HG03442 (cell line): ENCODE results near the gene ADAP1.
"Not testable (repeated sequence)": the region's sequence is repeated elsewhere in the genome, so short reads cannot be mapped to it uniquely, and the experiment has no call there.

Source experiments
- ATAC-seq: cut with Tn5 transposase; IDR thresholded peaks from one replicate; pipeline ENCODE4 v1.9.1; 2021; ENCODE audit warnings: mild to moderate bottlenecking, moderate library complexity; ENCODE audit not compliant: unreplicated experiment

ADAP1 gene

DNA sequence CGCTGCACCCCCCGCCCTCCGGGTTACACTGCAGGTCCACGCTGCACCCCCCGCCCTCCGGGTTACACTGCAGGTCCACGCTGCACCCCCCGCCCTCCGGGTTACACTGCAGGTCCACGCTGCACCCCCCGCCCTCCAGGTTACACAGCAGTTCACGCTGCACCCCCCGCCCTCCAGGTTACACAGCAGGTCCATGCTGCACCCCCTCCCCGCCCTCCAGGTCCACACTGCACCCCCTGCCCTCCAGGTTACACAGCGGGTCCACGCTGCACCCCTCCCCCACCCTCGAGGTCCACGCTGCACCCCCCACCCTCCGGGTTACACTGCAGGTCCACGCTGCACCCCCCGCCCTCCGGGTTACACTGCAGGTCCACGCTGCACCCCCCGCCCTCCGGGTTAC is 30.4 kb downstream of the ADAP1 start:
- not testable (repeated sequence) for ATAC-seq

DNA sequence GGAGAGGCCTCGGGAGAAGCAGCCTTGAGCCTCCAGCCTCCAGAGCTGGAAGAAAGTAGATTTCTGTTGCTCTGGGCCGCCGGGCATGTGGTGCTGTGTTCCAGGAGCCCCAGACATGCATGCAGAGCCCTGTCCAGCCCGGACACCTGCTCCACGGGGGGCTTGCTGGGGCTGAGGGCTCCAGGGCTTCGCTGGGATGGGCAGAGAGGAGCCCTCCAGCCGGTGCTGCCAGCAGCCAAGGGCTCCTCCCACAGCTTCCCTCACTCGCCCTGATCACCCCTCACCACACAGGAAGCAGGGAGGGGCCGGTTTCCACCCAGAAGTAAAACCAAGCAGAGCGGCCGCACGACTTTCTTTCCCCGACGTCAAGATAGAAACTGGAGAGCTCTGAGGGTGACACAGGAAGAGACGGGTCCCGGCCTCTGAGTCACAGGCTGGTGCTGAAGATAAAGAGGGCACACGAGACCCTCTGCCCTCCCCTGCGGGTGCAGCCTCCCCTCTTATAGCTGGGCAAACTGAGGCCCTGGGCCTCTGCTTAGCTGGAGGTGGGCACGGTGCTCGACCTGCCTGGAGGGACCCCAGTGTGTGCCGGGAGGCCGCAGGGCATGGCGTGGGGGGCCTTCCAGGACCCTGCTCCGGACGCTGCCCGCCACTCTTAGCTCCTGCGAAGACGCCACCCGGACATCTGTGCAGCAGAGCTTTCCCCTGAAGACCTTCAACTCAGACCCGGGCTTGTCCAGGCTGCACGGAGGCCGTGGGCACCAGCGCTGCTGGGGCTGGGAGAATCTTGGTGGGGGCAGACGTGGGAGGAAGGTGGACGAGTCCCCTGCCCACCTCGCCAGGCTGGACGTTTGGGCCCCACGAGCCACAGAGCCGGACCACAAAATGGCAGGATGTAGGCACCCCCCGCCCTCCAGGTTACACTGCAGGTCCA is 31.1 kb downstream of the ADAP1 start:
- peak; percentile 72 for ATAC-seq

DNA sequence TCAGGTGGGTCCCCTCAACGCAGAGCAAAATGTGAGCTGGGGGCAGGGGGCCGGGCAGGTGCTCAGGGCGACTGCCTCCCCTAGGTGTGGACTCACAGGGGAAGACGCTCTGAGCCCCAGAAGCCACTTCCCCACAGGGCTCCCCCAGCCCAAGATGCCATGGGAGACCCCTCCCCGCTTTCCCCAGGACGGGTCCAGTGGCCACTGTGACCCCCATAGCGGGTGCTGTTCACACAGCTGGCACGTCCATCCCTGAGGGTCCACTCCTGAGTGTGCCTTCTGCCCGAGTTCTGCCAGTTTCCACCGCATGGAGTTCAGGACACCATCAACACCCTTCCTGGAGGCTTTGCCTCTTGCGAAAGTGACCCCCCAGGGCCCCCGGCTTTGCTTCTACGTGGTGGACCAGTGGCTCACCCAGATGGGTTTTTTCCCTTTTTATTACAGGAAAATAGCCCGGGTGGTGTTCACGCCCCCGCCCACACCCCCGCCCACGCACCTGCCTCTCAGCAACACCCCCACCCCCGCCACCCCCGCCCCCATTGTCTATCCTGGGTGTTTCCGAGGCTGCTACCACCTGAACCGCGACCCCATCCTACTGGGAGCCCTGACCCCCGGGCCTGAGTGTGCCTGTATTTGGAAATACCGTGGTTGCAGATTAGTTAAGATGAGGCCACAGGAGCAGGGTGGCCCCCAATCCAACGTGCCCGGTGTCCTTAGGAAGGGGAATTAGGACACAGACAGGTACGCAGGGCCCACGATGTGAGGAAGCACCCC is 32.0 kb downstream of the ADAP1 start:
- ATAC-seq, result peak; percentile 2

DNA sequence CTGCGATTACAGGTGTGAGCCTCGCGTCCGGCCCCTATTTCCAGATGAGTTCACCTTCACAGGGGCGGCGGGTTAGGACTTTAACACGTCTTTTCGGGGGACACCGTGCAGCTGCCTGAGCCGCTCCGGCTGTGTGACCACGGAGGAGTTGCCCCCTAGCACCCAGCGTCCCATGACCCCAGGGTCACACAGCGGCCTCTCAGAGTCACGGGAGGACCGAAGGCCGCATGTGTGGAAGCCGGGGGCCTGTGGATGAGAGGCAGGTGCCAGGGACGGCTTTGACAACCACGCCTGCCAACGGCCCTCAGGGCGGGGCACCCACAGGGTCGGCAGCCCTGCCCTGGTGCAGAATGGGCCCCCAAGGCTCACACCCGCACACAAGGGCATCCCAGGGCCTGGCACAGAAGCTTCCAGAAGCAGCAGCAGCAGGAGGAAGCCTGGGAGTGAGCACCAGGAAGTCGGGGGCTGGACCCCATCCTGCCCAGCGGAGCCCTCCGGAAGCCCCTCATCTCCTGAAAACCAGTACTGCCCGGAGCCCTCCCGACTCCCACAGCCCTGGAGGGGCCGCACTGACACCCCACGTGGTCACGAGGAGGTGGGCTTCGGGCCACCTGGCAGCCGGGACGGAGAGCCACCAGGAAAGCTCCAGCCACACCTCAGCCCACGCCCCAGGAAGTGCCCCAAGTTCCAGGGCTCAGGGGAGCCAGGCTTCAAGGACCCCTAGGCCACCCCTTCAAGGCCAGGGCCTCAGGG is 32.7 kb downstream of the ADAP1 start:
- ATAC-seq, result no peak

DNA sequence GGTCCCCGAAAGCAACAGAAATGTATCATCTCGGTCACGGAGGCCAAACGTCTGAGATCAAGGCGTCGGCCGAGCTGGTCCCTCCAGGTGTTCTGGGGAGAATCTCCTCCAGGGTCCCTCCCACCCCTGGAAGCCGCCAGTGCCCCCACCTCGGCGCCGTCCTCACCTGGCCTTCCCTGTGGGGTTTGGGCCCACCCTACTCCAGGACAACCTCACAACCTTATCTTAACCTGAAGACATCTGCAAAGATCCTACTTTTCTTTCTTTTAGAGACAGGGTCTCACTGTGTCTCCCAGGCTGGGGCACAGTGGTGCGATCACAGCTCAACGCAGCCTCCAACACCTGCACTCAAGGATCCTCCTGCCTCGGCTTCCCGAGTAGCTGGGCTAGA is 33.4 kb downstream of the ADAP1 start:
- no peak for ATAC-seq

DNA sequence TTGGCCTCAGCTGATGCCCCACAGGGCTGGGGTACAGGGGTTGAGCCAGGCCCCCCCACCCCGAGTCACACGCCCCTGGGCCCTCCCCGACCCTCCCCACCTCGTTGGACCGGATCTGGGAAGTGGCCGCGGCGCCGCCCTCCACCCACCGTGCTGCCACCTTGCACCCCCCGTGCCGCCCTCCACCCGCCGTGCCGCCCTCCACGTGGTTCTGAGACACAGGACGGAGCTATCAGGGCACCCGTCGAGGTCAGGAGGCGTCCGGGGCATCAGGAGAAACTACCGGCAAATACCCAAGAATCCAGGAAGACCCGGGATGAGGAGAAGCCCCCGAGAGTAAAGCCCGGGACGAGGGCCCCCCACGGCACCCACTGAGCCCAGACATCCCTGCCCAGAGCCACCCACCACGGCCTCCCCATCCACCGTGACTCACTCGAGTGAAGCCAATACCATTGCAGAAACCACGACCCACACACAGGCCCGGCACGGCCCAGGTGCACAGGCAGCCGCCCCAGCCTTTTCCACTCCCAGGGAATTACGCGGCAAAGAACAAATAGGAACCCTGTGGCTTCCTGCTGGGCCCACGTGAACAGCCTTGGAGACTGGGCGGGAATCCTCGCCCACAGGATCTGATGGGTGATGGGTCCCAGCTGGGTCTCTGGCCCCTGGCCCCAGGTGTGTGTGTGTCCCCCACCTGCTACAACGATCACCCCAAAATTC is 34.0 kb downstream of the ADAP1 start:
- ATAC-seq, result no peak

DNA sequence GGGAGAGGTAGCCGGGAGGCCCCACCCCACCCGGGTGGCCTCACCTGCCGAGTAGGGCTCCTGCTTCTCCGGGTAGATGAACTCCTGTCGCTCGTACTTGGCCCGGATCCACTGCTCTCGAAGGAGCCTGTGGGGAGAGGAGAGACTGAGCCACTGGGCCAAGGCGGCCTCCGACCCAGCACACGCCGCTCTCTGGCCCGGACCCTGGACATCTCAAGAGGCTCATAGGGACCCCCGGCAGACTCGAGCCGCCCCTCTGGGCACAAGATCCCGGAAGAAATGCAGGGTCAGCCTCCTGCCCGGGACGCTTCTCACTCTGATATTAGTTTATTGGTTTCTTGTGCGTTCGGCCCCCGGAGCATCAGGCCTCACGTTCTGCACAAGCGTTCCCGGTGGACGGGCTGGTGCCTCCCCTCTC is 34.5 kb downstream of the ADAP1 start:
- no peak for ATAC-seq

DNA sequence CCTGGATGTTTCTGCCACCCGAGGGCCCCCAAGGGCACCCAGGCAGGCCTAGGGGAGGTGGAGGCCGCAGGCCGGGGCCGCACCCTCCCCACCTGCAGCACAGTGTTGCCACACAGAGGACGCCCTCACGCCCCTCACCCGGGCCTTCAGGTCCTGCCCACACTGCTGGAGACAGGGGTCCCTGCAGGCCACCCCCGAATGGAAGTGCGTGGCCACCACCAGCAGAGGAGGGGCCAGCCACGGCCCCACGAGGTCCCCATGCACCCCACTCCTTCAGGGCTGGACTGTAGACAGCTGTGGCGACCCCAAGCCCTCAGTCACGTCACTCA is 35.4 kb downstream of the ADAP1 start:
- no peak for ATAC-seq

DNA sequence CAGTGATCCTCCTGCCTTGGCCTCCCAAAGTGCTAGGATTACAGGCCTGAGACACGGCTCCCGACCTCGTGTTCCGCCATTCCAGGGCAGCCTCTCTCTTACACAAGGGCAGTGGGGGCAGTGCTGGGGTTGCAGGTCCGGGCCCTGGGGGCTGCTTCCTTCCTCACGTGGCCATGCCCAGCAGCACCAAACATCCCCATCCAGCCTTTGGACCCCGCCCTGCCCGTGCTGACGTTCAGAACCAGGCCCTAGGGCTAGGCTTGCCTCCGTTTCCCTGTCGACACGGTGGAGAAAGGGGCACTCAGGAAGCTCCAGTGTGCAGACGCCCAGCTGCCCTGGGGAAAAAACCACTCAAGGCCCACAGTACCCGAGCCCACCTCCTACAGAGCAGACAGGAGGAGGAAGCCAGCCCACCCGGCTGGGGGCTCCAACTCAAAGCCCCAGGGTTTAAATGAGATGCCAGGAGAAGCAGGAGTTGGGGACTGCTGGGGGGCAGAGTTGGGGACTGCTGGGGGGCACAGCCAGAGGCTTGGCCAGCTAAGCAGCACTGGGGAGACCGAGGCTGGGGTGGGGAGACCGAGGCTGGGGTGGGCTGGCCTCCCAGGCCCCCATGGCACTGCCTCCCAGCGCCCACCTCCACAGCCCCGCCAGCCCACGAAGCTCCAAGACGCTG is 35.9 kb downstream of the ADAP1 start:
- ATAC-seq, result no peak

DNA sequence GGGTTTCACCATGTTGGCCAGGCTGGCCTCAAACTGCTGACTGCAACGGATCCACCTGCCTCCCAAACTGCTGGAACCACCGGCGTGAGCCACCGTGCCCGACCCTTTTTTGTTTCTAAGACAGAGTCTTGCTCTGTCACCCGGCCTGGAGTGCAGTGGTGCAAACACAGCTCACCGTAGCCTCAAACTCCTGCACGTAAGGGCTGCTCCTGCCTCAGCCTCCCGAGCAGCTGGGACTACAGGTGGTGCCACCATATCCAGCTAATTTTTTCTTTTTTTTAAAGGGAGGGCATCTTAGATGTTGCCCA is 36.4 kb downstream of the ADAP1 start:
- ATAC-seq, result no peak

DNA sequence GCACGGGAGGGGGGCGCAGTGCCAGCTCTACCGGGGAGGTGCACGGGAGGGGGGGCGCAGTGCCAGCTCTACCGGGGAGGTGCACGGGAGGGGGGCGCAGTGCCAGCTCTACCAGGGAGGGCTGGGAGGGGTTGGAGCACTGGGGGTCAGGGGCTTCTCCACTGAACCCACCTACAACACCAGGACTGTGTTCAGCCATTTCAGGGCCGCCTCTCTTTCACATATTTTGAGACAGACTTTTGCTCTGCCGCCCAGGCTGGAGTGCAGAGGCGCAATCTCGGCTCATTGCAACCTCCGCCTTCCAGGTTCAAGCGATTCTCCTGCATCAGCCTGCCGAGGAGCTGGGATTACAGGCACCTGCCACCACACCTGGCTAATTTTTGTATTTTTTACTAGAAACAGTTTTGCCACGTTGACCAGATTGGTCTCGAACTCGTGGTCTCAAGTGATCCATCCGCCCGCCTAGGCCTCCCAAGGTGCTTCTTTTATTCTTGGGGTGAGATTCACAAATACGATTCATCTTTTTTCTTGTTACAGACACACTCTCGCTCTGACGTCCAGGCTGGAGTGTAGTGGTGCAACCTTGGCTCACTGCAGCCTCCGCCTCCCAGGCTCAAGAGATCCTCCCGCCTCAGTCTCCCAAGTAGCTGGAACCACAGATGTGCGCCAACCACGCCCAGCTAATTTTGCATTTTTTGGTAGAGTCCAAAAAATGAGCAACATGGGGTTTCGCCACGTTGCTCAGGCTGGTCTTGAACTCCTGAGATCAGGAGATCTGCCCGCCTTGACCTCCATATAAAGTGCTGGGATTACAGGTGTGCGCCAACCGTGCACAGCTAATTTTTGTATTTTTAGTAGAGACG is 37.0 kb downstream of the ADAP1 start:
- no peak for ATAC-seq

DNA sequence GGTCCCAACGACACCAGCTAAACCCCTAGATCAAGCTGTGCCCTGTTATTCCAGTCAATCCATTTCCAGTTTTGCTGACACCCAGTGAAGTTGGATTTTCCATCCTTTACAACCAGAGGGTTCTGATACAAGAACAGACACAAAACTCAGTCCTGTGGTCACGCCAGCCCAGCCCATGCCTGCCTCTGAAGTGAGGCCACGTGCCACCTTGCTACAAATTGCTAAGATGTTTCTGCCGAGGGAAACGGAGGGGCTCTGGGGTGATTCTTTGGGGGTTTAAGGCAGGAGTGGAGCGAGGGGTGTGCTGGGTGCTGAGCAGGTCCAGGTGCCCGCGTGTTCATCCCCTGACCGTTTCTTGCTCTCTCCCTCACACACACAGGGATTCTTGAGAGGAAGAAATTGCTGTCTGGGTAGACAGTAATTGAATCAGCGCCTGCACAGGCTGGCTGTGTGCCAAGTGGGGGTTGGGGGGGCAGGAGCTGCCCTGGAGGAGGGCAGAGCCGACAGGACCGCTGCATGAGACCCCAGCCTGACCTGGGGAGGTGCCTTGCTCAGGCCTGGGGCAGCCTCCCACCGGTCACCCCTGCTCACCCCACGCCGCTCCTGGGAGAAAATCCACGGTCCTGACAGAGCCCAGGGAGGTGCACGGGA is 38.1 kb downstream of the ADAP1 start:
- no peak for ATAC-seq

DNA sequence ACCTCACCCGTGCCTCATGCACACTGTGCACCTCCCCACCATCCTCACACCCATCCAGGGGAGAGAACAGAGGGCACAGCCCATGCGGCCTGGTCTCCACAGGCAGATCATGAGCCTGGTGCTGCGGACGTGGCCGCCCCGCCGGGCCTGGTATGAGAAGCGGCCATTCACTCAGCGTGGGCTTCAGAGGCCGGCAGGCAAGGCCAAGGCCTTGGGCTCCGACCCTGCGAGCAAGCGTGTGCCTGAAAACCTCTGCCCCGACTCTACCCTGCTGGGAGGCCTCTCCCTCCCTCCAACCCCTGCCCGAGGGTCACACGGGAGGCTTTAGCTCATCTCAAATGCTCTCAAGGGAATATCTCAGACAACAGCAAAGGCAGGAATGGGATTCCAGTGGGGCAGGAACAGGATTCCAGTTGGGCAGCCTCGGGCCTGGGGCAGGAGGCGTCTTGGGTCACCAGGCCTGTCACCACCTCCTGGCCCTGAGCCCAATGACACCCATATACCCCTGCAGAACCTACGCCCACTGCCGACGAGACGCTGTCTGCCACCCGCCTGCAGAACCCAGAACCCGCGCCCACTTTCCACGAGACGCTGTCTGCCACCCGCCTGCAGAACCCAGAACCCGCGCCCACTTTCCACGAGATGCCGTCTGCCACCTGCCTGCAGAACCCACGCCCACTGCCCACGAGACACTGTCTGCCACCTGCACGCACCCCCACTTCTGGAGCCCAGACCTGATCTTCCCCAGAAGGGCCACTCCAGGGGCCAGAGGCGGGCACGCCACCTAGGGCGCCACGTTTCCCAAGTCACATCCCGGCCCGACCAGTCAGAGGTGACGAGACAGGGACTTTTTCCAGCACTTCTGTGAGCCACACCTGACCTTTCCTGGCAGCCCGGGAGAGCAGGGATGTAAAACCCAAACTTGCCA is 38.9 kb downstream of the ADAP1 start:
- ATAC-seq, result no peak

DNA sequence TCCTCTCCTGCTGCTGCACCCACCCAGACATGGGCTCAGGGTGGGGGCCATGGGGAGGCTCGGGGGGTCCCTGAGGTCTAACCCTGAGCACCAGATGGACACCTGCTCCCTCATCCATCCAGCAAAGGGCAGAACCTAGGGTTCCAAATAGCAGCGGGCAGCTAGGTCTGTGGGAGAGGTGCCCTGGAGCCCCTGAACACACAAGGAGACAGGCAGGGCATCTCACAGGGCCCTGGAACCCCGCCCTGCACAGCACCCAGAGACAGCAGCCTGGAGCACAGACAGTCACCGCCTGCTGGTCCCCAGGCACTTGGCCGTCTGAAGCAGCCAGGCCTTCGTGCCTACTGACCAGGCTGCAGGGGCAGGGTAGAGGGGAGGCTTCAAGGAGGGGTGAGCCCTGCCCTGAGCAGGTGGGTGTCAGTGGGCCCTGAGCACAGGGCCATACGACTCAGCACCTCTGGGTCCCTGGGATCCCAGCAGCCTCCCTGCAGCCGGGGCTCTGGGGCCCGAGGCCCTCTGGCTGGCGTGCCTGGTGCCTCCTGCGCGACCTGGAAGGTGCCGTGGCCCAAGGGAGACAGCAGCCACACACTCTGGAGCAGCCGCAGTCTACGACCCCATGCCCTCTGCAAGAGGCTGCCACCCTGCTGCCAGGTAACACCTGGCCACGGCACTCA is 39.8 kb downstream of the ADAP1 start:
- no peak for ATAC-seq

DNA sequence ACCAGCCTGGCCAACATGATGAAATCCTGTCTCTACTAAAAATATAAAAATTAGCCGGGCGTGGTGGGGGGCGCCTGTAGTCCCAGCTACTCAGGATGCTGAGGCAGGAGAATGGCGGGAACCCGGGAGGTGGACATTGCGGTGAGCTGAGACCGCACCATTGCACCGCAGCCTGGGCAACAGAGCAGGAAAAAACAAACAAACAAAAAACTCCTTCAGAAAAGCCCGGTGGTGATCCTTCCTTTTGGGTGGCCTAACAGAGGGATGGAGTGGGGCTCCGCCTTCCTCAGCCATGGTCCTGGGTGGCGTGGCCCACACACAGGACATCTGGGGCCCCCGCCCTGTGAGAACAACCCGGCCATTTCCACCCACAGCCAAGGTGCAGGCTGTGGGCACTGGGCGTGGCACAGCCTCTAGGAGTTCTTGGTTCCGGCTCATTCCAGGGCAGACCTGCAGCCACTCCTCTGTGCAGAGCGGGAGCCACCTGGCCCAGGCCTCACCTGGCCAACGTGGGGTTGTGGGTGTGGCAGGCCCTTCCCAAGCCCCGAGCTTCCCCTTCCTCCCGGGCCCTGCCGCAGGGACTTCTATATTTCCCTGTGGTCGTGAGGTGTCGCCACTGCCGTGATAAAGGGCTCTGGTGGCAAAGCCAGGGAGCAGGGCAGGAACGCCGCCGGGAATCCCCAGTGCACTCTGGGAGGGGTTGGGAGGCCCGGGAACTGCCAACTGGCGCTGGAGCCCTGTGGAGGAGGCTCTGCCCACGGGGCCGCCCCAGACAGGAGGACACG is 40.6 kb downstream of the ADAP1 start:
- no peak for ATAC-seq

DNA sequence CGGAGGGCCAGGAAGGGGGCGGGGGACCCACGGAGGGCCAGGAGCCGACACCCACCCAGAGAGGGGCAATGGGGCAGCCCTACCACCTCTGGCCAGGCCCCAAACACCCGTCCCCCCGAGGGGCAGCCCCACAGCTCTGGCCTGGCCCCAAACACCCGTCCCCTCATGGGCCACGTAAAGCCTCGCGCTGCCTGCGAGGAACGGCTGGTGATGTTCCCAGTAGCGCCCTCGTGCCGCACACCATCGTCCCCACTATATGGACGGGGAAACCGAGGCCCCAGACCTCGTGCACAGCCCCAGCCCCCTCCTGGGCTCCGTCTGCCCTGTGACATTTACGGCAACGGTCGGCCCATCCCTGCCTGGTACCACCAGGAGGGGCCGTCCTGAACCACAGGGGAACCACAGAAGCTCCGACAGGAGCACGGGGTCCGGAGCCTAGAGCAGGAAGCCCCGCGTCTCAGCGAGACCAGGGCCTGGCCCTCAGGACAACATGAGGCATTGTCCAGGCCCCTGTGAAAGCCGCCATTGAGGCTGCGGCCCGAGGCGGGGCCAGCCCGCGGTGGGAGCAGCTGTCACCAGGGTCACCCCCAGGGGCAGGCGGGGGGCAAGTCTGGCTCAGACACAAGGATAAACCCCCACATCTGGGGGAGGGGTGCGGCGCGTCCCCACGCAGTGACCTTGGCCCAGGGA is 42.5 kb downstream of the ADAP1 start:
- ATAC-seq, result no peak
